ENCODE measurements around the gene CASP2. TPM values are rescaled to one million over a fixed set of nuclear protein-coding genes. Genes with fewer than 3 reads are reported as not detected.

CASP2 gene
- total and polyA plus RNA-seq, 2 of the 8 experiments (the other 6 are each of a cell fraction or from before 2014, with no cell fraction given): 23.7 to 35.3 TPM

DNA sequence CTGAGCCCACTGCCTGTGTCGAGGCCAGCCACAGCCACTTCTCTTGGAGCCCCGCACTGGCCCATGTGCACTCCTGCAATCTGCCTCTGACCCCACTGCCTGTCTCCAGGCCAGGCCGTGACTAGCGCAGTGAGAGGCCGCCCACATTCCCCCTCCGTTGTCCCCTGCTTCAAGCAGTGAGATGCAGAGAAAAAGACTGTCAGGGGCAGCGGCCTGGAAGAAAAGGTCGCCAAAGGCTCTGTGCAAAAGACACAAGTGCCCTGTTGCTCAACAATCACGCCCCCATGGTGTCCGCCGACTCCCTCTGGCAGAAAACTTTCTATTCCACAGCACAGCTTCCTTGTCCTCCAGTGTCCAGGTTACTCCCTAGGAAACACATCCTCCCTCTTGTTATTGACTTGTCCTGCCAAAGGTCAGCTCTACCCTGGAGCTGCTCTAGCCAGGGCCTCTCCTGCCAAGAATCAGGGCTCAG, 64.4 kb downstream of the CASP2 start (continued):
- no peak for TF ChIP-seq KDM4A (IDR thresholded peaks at IDR 0.05; ENCODE audit: low read depth, low read length, severe bottlenecking)
- TF ChIP-seq, protein P1, sequence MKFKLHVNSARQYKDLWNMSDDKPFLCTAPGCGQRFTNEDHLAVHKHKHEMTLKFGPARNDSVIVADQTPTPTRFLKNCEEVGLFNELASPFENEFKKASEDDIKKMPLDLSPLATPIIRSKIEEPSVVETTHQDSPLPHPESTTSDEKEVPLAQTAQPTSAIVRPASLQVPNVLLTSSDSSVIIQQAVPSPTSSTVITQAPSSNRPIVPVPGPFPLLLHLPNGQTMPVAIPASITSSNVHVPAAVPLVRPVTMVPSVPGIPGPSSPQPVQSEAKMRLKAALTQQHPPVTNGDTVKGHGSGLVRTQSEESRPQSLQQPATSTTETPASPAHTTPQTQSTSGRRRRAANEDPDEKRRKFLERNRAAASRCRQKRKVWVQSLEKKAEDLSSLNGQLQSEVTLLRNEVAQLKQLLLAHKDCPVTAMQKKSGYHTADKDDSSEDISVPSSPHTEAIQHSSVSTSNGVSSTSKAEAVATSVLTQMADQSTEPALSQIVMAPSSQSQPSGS (IDR thresholded peaks at IDR 0.05; ENCODE audit: low read length): no peak
- TF ChIP-seq EGR1 (IDR thresholded peaks at IDR 0.05; ENCODE audit: borderline replicate concordance, low read depth, low read length): no peak
- TF ChIP-seq TAF7 (optimal IDR thresholded peaks at IDR 0.05; ENCODE audit: borderline replicate concordance, low read depth, low read length): no peak
- no peak for TF ChIP-seq CREB1 (IDR thresholded peaks at IDR 0.05)

Data from H1 (cell line).